ENCODE data around the gene PACC1.

The PACC1 gene

DNA sequence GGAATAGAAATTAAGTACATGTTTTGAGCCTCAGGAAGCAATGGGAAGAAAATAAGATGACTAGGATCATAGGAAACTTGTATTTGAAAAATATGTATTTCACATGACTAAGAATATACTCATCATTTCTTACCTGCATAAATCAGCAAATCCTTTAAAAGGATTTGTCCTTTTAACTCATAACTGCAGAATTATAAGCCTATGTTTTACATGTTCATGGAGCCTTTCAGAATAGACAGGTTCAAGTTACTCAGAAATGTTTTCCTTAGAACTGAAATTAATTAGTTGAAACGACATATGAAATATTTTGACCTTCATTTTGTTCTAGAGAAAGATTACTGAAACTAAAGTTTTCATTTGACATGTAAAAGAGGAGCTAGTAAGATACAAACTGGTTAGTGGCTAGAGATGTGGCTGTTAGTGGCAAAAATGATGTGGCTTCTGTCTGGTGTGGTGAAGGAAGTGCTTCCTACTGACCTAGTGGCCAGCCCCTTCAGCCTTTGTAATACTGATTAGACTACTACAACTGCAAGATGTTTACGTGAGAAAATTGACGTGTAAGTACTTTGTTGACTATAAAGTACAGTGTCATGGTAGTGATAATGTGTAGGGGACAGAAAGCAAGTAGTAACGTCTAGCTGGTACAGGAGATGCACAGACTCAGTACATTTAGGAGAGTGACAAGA is 54.7 kb downstream of the PACC1 start:
- TF ChIP-seq, protein P1, sequence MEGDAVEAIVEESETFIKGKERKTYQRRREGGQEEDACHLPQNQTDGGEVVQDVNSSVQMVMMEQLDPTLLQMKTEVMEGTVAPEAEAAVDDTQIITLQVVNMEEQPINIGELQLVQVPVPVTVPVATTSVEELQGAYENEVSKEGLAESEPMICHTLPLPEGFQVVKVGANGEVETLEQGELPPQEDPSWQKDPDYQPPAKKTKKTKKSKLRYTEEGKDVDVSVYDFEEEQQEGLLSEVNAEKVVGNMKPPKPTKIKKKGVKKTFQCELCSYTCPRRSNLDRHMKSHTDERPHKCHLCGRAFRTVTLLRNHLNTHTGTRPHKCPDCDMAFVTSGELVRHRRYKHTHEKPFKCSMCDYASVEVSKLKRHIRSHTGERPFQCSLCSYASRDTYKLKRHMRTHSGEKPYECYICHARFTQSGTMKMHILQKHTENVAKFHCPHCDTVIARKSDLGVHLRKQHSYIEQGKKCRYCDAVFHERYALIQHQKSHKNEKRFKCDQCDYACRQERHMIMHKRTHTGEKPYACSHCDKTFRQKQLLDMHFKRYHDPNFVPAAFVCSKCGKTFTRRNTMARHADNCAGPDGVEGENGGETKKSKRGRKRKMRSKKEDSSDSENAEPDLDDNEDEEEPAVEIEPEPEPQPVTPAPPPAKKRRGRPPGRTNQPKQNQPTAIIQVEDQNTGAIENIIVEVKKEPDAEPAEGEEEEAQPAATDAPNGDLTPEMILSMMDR (IDR thresholded peaks at IDR 0.05; ENCODE audit: insufficient read depth, low read length, missing control alignments): no peak
- H3K4me3 ChIP-seq (ENCODE audit: low read depth, low read length): no peak overlapping the region
- DNase-seq (ENCODE audit: low read depth, low spot score): no peak
- ChIA-PET CTCF (interaction anchor here (0.9 to 13.5 kb wide), 4 partner anchors 9 to 289 kb away, joined by 3 to 302 read pairs (median 4); partner anchors contain the start of gene PPP2R5A), POLR2A (no interaction called here)

- no peak overlapping the region for H3K4me3 ChIP-seq (ENCODE audit: low read depth, low read length)
- CTCF ChIA-PET: interaction anchor here (1.0 to 1.9 kb wide), 7 partner anchors 12 to 320 kb away, joined by 3 to 27 read pairs (median 5); partner anchors contain the start of genes DTL and INTS7
- peak; percentile 24 for DNase-seq (ENCODE audit: low read depth, low spot score)
- POLR2A ChIA-PET: no interaction called here
- TF ChIP-seq, protein P1 (IDR thresholded peaks at IDR 0.05; ENCODE audit: insufficient read depth, low read length, missing control alignments): no peak
Measured at GRCh38 chr1:212355230-212355969, 59.3 kb downstream of the PACC1 start.

DNA sequence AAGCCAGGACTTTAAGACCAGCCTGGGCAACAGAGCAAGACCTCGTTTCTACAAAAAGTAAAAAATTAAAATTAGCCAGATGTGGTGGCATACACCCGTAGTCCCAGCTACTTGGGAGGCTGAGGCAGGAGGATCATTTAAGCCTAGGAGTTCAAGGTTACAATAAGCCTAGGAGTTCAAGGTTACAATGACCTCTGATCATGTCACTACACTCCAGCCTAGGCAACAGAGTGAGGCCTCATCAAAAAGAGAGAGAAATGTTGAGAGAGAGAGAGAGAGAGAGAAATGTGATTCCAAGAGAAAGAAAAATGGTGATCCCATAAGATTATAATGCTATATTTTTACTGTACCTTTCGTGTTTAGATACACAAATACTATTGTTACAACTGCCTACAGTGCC is 60.2 kb downstream of the PACC1 start:
- ChIA-PET POLR2A (no interaction called here), CTCF (interaction anchor here (4.7 kb wide), 1 partner anchor 284 kb away, joined by 25 read pairs; no protein-coding TSS in a partner anchor)
- H3K4me3 ChIP-seq (ENCODE audit: low read depth, low read length): no peak overlapping the region
- TF ChIP-seq, protein P1 (IDR thresholded peaks at IDR 0.05; ENCODE audit: insufficient read depth, low read length, missing control alignments): no peak
- no peak for DNase-seq (ENCODE audit: low read depth, low spot score)

DNA sequence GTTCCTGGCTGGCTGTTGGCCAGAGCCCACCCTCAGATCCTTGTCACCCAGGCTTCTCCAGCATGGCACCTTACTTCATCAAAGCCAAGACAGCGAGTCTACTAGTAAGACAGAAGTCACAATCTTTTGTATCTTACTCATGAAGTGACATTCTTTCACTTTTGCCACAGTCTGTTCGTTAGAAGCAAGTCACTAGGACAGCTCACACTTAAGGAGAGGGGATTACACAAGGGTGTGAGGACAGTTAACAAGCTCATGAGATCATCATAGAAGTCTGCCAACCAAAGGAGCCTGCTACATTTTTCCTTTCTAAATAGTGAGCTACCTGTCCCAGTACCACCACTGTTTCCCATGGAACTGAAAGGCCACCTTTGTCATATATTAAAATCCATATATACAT is 61.5 kb downstream of the PACC1 start:
- no peak for DNase-seq (ENCODE audit: low read depth, low spot score)
- no peak overlapping the region for H3K4me3 ChIP-seq (ENCODE audit: low read depth, low read length)
- TF ChIP-seq, protein P1 (IDR thresholded peaks at IDR 0.05; ENCODE audit: insufficient read depth, low read length, missing control alignments): no peak
- ChIA-PET CTCF (interaction anchor here (1.8 to 4.7 kb wide), 2 partner anchors 14 to 283 kb away, joined by 10 to 25 read pairs; no protein-coding TSS in a partner anchor), POLR2A (no interaction called here)

- POLR2A ChIA-PET: interaction anchor here (0.7 kb wide), 1 partner anchor 91 kb away, joined by 4 read pairs; no protein-coding TSS in a partner anchor
- DNase-seq (ENCODE audit: low read depth, low spot score): no peak
- CTCF ChIA-PET: interaction anchor here (1.0 to 4.7 kb wide), 5 partner anchors 15 to 289 kb away, joined by 3 to 25 read pairs (median 3); no protein-coding TSS in a partner anchor
- H3K4me3 ChIP-seq (ENCODE audit: low read depth, low read length): no peak overlapping the region
- TF ChIP-seq, protein P1 (IDR thresholded peaks at IDR 0.05; ENCODE audit: insufficient read depth, low read length, missing control alignments): no peak
Measured at GRCh38 chr1:212351588-212352362, 62.9 kb downstream of the PACC1 start.

Measured in AG04449 (cell line).